ENCODE measurements around the gene SEPTIN1. TPM values are rescaled to one million over a fixed set of nuclear protein-coding genes. Genes with fewer than 3 reads are reported as not detected.

SEPTIN1 gene
- 100 to 1,000 TPM; 192 to 207 TPM for total RNA-seq

GRCh38 chr16:30382111-30382881 is at the start of gene SEPTIN1:
TSS of gene SEPTIN1 (minus strand) at chr16:30382561. CDS start at chr16:30382542, 19 bp downstream.
- Mint-ChIP-seq H3K36me3 (peaks cover 6% of the 10 kb centered on the region), H3K4me1 (ENCODE audit: low read depth in 2 of 2) (peaks cover 34 to 41% of the 10 kb centered on the region in 2 donors), H3K9me3 (no peaks in the 10 kb centered on the region), H3K27ac (peak within 1 kb of the TSS; percentile 96 to 100), H3K27me3 (no peaks in the 10 kb centered on the region), H3K4me3 (peak within 1 kb of the TSS; percentile 83)
- DNase-seq (ENCODE audit: low spot score) (peak; percentile 87), ATAC-seq (peak; percentile 26 to 58)

- H3K9me3 Mint-ChIP-seq: no peaks in the 10 kb centered on the region
- peaks cover 11 to 15% of the 10 kb centered on the region in 2 donors for H3K4me1 Mint-ChIP-seq (ENCODE audit: low read depth in 2 of 2)
- ATAC-seq (peak; percentile 11 to 30), DNase-seq (ENCODE audit: low spot score) (no peak)
- H3K4me3 Mint-ChIP-seq: no peak overlapping the region
- H3K36me3 Mint-ChIP-seq: peaks cover 6% of the 10 kb centered on the region
- no peak overlapping the region for H3K27ac Mint-ChIP-seq
- no peaks in the 10 kb centered on the region for H3K27me3 Mint-ChIP-seq
These were observed 48.1 kb upstream of the SEPTIN1 start for GRCh38 chr16:30430428-30430970.

DNA sequence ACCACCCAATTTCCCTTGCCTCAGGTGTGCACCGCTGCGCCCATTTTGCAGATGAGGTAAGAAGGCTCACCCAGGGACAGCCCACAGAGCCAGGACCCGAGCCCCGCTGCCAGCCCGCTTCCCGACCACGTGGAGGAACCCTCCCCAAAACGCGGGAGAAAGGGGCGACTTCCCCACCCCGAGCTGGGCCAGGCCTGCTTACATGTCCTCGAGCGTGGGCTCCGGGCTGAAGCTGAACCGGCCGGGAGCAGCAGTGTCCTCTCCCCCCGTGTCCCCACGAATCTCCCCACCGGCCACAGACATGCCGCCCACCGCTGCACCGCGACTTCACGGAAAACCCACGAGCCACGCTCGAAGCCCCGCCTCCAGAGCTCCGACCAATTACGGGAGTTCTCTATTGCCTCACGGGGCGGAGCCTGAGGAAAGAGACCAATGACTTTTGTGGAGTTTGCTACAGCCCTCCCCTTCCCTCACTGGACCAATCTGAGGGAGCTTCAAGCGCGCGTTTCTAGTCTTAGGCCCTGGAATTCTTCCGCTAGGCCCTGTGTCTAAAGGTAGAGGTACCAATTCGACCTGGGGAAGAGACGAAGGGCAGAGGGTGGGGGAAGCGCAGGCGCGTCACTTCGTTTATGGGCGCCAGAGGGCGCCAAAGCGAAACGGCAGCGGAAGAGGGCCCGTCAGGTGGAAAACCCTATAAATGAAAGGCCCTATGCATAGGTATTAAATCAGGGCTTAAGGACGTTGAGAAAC is 47.5 kb upstream of the SEPTIN1 start, which contains the start of gene DCTPP1:
DCTPP1 (minus strand) TSS at position 353 of the 750 bp plus-strand sequence; CDS start at position 303, 50 bp downstream.
- Mint-ChIP-seq H3K4me1 (ENCODE audit: low read depth in 2 of 2) (peaks cover 11 to 12% of the 10 kb centered on the region in 2 donors), H3K9me3 (no peaks in the 10 kb centered on the region), H3K27me3 (no peaks in the 10 kb centered on the region), H3K27ac (no peak within 1 kb of the TSS), H3K4me3 (no peak within 1 kb of the TSS), H3K36me3 (peaks cover 6% of the 10 kb centered on the region)
- peak; percentile 99 for ATAC-seq
- peak; percentile 98 for DNase-seq (ENCODE audit: low spot score)

- H3K27ac Mint-ChIP-seq: no peak overlapping the region
- H3K4me3 Mint-ChIP-seq: no peak overlapping the region
- H3K4me1 Mint-ChIP-seq (ENCODE audit: low read depth in 2 of 2): peaks cover 8 to 11% of the 10 kb centered on the region in 2 donors
These were observed 47.0 kb upstream of the SEPTIN1 start for GRCh38 chr16:30429418-30429677.

GRCh38 chr16:30428055-30428454 is 45.7 kb upstream of the SEPTIN1 start:
- peaks cover 6% of the 10 kb centered on the region for H3K36me3 Mint-ChIP-seq
- H3K27ac Mint-ChIP-seq: no peak overlapping the region
- no peaks in the 10 kb centered on the region for H3K9me3 Mint-ChIP-seq
- peaks cover 8 to 11% of the 10 kb centered on the region in 2 donors for H3K4me1 Mint-ChIP-seq (ENCODE audit: low read depth in 2 of 2)
- no peak for ATAC-seq
- H3K4me3 Mint-ChIP-seq: no peak overlapping the region
- H3K27me3 Mint-ChIP-seq: no peaks in the 10 kb centered on the region
- no peak for DNase-seq (ENCODE audit: low spot score)

More at GRCh38 chr16:30429418-30429677, 47.0 kb upstream of the SEPTIN1 start:
- Mint-ChIP-seq H3K27me3 (no peaks in the 10 kb centered on the region), H3K36me3 (peaks cover 6% of the 10 kb centered on the region), H3K9me3 (no peaks in the 10 kb centered on the region)
- DNase-seq (ENCODE audit: low spot score) (no peak), ATAC-seq (no peak)

- no peak overlapping the region for H3K27ac Mint-ChIP-seq
- no peaks in the 10 kb centered on the region for H3K27me3 Mint-ChIP-seq
- no peak for DNase-seq (ENCODE audit: low spot score)
- H3K4me3 Mint-ChIP-seq: no peak overlapping the region
- no peak for ATAC-seq
- H3K9me3 Mint-ChIP-seq: no peaks in the 10 kb centered on the region
- peaks cover 9% of the 10 kb centered on the region for H3K36me3 Mint-ChIP-seq
- H3K4me1 Mint-ChIP-seq (ENCODE audit: low read depth in 2 of 2): peaks cover 13 to 14% of the 10 kb centered on the region in 2 donors
These were observed 38.6 kb upstream of the SEPTIN1 start for GRCh38 chr16:30421010-30421409.

DNA sequence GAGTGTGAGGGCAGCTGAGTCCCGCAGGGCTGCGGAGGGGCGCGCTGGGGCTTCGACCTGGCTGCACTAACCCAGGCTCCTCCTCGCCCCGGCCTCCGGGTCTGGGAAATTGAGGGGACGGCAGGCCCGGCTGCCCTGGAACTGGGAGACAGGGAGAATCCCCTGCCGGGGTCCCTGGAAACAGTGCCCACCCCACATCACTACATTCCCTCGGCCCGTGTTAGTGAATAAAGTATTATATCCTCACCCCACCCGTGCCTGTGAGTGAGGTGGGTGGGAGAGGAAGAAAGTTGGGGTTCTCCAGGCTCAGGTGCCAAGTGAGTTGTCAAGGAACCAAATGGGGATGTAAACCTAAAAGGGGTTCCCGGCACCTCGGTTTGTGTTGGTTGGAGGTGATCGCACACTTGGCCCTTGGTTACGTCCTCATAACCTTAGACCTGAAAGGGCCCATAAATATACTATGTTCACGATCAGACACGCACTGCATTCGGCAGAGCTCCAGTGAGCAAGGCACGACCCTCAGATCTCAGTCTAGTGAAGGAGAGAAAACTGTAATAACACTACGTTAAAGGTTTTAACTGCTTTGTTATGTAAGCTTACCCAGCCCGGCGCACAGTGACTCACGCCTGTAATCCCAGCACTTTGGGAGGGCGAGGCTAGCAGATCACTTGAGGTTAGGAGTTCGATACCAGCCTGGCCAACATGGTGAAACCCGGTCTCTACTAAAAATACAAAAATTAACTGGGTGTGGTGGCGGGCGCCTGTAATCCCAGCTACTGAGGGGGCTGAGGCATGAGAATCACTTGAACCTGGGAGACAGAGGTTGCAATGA is 36.2 kb upstream of the SEPTIN1 start:
- DNase-seq (ENCODE audit: low spot score): no peak
- Mint-ChIP-seq H3K4me3 (peak overlapping the region; percentile 44), H3K9me3 (no peaks in the 10 kb centered on the region), H3K36me3 (peaks cover 9% of the 10 kb centered on the region), H3K4me1 (ENCODE audit: low read depth in 2 of 2) (peaks cover 14 to 15% of the 10 kb centered on the region in 2 donors), H3K27ac (no peak overlapping the region), H3K27me3 (no peaks in the 10 kb centered on the region)
- ATAC-seq: no peak

DNA sequence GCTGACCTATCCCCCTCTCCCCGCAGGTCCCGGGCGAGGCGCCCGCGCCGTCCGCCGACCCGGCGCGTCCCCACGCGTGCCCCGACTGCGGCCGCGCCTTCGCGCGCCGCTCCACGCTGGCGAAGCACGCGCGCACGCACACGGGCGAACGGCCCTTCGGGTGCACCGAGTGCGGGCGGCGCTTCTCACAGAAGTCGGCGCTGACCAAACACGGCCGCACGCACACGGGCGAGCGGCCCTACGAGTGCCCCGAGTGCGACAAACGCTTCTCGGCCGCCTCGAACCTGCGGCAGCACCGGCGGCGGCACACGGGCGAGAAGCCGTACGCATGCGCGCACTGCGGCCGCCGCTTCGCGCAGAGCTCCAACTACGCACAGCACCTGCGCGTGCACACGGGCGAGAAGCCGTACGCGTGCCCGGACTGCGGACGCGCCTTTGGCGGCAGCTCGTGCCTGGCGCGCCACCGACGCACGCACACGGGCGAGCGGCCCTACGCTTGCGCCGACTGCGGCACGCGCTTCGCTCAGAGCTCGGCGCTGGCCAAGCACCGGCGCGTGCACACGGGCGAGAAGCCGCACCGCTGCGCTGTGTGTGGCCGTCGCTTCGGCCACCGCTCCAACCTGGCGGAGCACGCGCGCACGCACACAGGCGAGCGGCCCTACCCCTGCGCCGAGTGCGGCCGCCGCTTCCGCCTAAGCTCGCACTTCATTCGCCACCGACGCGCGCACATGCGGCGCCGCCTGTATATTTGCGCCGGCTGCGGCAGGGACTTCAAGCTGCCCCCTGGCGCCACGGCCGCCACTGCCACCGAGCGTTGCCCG is 35.4 kb upstream of the SEPTIN1 start:
- no peaks in the 10 kb centered on the region for H3K27me3 Mint-ChIP-seq
- ATAC-seq: peak; percentile 94 to 96
- H3K4me3 Mint-ChIP-seq: peak overlapping the region; percentile 44
- peaks cover 15% of the 10 kb centered on the region in 2 donors for H3K4me1 Mint-ChIP-seq (ENCODE audit: low read depth in 2 of 2)
- peak; percentile 91 for DNase-seq (ENCODE audit: low spot score)
- peaks cover 9% of the 10 kb centered on the region for H3K36me3 Mint-ChIP-seq
- no peak overlapping the region for H3K27ac Mint-ChIP-seq
- no peaks in the 10 kb centered on the region for H3K9me3 Mint-ChIP-seq

DNA sequence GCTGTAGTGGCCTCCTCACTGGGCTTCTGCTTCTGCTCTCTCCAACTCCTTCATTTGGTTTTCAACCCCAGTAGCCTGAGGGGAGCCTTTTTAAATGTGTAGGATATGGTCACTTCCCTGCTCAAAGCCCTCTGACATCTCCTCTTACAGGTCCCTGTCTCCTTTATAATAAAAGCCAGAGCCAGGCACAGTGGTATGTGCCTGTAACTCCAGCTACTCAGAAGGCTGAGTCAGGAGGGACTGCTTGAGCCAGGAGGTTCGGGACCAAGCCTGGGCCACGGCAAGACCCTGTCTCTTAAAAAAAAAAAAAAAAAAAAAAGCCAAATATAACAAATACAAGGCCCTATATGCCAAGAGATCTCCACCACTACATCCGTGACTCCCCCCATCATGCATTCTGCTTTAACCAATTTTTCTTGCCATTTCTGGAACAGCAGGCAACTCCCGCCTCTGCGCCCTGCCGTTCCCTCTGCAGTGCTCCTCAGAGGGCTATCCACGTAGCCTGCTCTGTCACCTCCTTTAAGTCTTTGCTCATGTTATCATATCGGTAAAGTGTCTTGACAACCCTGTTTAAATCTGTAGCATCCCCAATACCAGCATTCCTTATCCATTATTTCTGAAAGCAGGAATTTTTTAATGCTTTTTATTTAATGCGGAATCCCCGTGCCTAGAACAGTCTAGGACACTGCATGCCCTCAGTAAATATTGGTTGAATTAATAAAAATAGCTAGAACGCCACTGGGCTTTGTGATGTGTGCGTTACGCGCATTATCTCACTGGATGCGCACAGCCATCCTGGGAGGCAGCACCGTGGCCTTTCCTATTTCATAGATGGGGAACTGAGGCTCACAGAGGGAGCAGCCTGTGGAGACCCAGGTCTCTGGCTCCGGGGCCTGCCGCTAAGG is 34.5 kb upstream of the SEPTIN1 start:
- no peaks in the 10 kb centered on the region for H3K9me3 Mint-ChIP-seq
- DNase-seq (ENCODE audit: low spot score): no peak
- H3K27ac Mint-ChIP-seq: peak overlapping the region in 1 of 2 donors; percentile 29
- H3K27me3 Mint-ChIP-seq: no peaks in the 10 kb centered on the region
- ATAC-seq: no peak
- peaks cover 13% of the 10 kb centered on the region for H3K36me3 Mint-ChIP-seq
- H3K4me3 Mint-ChIP-seq: peak overlapping the region; percentile 51
- H3K4me1 Mint-ChIP-seq (ENCODE audit: low read depth in 2 of 2): peaks cover 15 to 18% of the 10 kb centered on the region in 2 donors

GRCh38 chr16:30416047-30416603 is 33.8 kb upstream of the SEPTIN1 start:
- H3K27me3 Mint-ChIP-seq: no peaks in the 10 kb centered on the region
- H3K4me1 Mint-ChIP-seq (ENCODE audit: low read depth in 2 of 2): peaks cover 15 to 18% of the 10 kb centered on the region in 2 donors
- H3K9me3 Mint-ChIP-seq: no peaks in the 10 kb centered on the region
- ATAC-seq: no peak
- no peak overlapping the region for H3K4me3 Mint-ChIP-seq
- peaks cover 11% of the 10 kb centered on the region for H3K36me3 Mint-ChIP-seq
- no peak for DNase-seq (ENCODE audit: low spot score)
- H3K27ac Mint-ChIP-seq: peak overlapping the region in 1 of 2 donors; percentile 17

- peaks cover 18 to 22% of the 10 kb centered on the region in 2 donors for H3K4me1 Mint-ChIP-seq (ENCODE audit: low read depth in 2 of 2)
These were observed 31.8 kb upstream of the SEPTIN1 start for GRCh38 chr16:30414159-30414558.

More at GRCh38 chr16:30414159-30414558, 31.8 kb upstream of the SEPTIN1 start:
- no peak overlapping the region for H3K4me3 Mint-ChIP-seq
- H3K27ac Mint-ChIP-seq: no peak overlapping the region
- DNase-seq (ENCODE audit: low spot score) (no peak), ATAC-seq (no peak)
- peaks cover 5% of the 10 kb centered on the region for H3K36me3 Mint-ChIP-seq
- H3K27me3 Mint-ChIP-seq: no peaks in the 10 kb centered on the region
- H3K9me3 Mint-ChIP-seq: no peaks in the 10 kb centered on the region

Data from natural killer cell treated with Interleukin-12 subunit alpha and Interleukin-12 subunit beta and Interleukin-15 and Interleukin-18, amount 100 ng/mL, for 72 hours (primary cell).